ENCODE results near the gene MRPS30.

MRPS30 gene

DNA sequence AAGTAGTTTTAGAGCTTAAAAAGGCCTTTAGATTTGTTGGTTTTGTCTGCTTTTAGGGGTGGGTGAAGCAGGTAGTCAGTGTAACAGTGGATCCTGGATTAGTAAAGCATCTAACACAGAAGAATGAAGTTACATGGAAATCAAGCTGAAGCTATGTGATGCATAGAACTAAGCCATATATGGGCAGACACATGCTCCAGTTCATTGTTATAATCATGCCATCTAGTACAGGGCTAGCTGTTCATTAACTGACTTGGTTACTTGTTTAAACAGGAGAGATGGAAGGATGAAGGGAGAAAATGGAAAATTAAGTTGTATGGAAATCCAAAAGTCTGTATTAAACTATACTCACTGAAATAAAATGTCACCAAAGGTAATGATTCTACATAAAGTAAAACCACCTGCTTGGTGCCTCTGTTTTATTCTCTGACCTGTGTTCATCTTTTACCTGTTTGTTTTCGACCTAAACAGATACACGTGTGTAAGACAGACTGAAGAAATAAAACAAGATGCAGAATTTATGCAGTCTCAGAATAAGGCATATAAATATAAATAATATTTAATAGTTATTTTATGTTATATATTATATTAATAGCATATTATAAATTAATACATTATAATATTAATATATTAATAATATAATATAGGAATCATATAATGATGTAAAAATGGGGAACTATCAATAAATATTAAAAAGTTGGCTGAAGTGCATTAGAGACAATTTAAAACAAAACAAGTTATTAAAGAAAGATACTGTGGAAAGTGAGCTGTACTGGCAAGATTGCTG lies 33.9 kb downstream of the MRPS30 start:
- peaks cover 2% of the 10 kb centered on the region for H3K36me3 Mint-ChIP-seq

DNA sequence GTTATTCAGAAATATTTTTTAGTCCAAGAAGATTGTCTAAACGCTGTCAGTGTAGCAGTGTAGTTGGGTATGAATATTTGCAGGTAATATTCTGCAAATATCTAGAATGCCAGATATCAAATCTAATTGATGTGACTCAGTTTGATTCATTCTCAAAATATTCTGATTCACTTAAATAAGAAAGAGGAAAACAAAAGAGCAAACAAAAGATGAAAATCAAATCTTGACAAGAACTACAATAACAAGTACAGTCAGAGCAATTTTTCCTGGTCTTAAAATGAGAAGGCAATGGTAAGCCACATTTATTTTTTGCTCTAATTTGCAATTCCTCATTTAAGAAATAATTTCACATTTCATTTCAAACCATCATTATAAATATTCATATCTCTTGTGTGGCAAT lies 36.0 kb downstream of the MRPS30 start:
- Mint-ChIP-seq H3K27ac (no peak overlapping the region), H3K27me3 (no peaks in the 10 kb centered on the region), H3K9me3 (peaks cover 3% of the 10 kb centered on the region), H3K4me1 (no peaks in the 10 kb centered on the region), H3K36me3 (peaks cover 2% of the 10 kb centered on the region), H3K4me3 (no peak overlapping the region)
- DNase-seq: no peak
- CTCF ChIA-PET: no interaction called here

More for the DNA sequence above, 33.9 kb downstream of the MRPS30 start:
- CTCF ChIA-PET: no interaction called here
- Mint-ChIP-seq H3K9me3 (peaks cover 14% of the 10 kb centered on the region), H3K27ac (no peak overlapping the region), H3K4me3 (no peak overlapping the region), H3K4me1 (no peaks in the 10 kb centered on the region), H3K27me3 (no peaks in the 10 kb centered on the region)
- no peak for DNase-seq

DNA sequence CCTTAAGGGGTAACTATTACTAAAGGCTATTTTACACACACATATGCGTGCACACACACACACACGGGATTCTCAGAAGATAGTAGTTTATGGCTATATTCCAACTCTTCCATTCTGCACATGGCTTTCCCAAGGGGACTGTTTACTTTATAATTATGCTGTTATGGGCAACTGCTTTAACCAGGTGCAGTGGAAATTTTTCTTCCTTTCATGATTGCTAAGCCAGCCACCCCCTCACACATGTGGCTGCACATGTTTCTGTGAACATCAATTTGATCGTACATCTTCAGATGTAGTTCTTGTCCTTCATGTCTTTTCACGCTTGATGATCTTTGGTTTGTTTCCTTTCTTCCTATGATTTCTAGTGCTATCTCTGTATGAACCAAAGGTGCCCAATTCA lies 37.0 kb downstream of the MRPS30 start:
- no peak overlapping the region for H3K4me3 Mint-ChIP-seq
- no peaks in the 10 kb centered on the region for H3K27me3 Mint-ChIP-seq
- no peaks in the 10 kb centered on the region for H3K36me3 Mint-ChIP-seq
- H3K4me1 Mint-ChIP-seq: no peaks in the 10 kb centered on the region
- no peaks in the 10 kb centered on the region for H3K9me3 Mint-ChIP-seq
- CTCF ChIA-PET: no interaction called here
- H3K27ac Mint-ChIP-seq: no peak overlapping the region
- DNase-seq: no peak

DNA sequence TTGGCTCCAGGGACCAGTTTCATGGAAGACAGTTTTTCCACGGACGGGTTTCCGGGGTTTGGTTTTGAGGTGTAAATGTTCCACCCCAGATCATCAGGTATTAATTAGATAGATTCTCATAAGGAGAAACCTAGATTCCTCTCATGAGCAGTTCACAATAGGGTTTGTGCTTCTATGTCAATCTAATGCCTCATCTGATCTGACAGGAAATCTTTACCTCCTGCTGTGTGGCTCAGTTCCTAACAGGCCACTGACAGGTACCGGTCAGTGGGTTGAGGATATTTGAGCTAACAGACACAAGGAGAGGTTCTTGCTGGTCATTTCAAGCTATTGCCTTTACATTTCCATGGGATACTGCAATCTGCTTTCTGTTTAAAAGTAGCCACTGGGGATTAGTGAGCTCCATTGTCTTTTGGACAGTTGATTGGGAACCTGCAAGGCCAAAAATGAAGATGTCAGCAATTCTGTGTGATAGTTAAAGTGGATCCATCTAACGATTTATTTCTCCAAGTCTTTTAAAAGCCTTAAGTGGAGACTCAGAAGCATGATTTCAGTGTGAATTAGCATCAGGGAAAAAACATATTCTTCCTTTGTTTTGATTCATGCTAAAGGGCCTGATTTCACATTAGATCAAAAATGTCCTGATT lies 38.6 kb downstream of the MRPS30 start:
- no peaks in the 10 kb centered on the region for H3K9me3 Mint-ChIP-seq
- H3K27ac Mint-ChIP-seq: no peak overlapping the region
- H3K27me3 Mint-ChIP-seq: no peaks in the 10 kb centered on the region
- CTCF ChIA-PET: no interaction called here
- no peaks in the 10 kb centered on the region for H3K4me1 Mint-ChIP-seq
- no peaks in the 10 kb centered on the region for H3K36me3 Mint-ChIP-seq
- no peak overlapping the region for H3K4me3 Mint-ChIP-seq
- DNase-seq: no peak

DNA sequence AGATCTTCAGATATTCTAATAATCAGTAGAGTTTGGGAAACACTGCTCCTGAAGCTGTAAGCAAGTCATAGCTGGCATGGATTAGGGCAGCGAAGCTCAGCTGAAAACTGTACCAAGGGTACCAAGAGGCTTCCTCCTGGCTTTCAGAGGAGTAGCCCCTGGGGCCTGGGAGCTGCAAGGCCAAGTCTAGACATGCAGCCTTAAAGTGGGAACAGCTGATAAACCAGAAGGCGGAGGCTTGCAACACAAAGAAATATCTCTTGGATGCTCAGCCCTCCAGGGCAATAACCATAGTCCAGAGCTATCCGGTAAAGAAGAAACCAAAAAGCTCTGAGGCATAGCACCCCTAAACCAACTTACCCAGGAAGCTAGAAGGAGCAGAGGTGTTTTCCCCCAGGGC lies 51.5 kb downstream of the MRPS30 start:
- Mint-ChIP-seq H3K9me3 (no peaks in the 10 kb centered on the region), H3K27ac (no peak overlapping the region), H3K4me1 (no peaks in the 10 kb centered on the region), H3K36me3 (no peaks in the 10 kb centered on the region), H3K4me3 (no peak overlapping the region), H3K27me3 (peaks cover 7% of the 10 kb centered on the region)
- CTCF ChIA-PET: interaction anchor here (1.1 kb wide), 1 partner anchor 8 kb away, joined by 3 read pairs; no protein-coding TSS in a partner anchor
- DNase-seq: no peak

DNA sequence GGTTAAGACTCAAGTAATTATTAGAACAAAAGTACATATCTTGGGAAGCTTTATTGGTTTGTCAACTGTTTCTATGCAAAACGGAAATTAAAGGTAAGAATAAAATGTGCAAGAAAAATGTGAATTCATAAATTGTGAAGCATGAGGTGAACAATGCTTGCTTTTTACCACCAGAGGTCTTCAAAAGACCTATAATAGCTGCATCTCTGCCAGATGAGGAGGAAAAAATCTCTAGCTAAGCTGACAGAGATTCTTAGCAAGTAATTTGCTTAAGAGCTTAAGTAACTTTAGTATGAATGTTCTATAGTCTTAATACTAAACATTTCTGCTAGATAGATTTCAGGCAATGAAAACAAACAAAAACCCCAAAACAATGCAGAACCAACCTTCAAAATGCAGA lies 54.1 kb downstream of the MRPS30 start:
- no peaks in the 10 kb centered on the region for H3K36me3 Mint-ChIP-seq
- DNase-seq: no peak
- no peaks in the 10 kb centered on the region for H3K4me1 Mint-ChIP-seq
- no peaks in the 10 kb centered on the region for H3K9me3 Mint-ChIP-seq
- no peak overlapping the region for H3K4me3 Mint-ChIP-seq
- CTCF ChIA-PET: interaction anchor here (1.2 kb wide), 1 partner anchor 90 kb away, joined by 5 read pairs; no protein-coding TSS in a partner anchor
- H3K27ac Mint-ChIP-seq: no peak overlapping the region
- H3K27me3 Mint-ChIP-seq: peaks cover 7% of the 10 kb centered on the region

Data from activated naive CD4-positive, alpha-beta T cell treated with anti-CD3 and anti-CD28 coated beads, Interleukin-2, amount 10 ng/mL, durations not matched to agents 7 days and 5 days (primary cell).